A549 (cell line): ENCODE data around the gene CAVIN1.

ENCODE experiments used
- BHLHE40 ChIP-seq: IDR thresholded peaks from 2 replicates; pipeline ENCODE4 v1.6.1; 2012; ENCODE audit warnings: low read depth, low read length, inconsistent platforms
- EHMT2 ChIP-seq: fragments of 200-600 bp; sonication (generic); IDR thresholded peaks from 2 replicates; pipeline ENCODE4 v1.6.1; 2016; ENCODE audit warnings: antibody characterized with exemption, low read depth, mild to moderate bottlenecking, moderate library complexity
- JUN ChIP-seq, 2 experiments: fragments of >200 bp; sonication (Bioruptor Twin); formaldehyde crosslinking; IDR thresholded peaks; 2 replicates in 1 of 2; 3 replicates in 1 of 2; pipeline ENCODE4 v1.6.1; 2016 to 2017
- POLR2A ChIP-seq: IDR thresholded peaks from 2 replicates; pipeline ENCODE4 v1.6.1; 2012; ENCODE audit warnings: mild to moderate bottlenecking, low read length
- SMC3 ChIP-seq: fragments of >200 bp; sonication (Bioruptor Twin); formaldehyde crosslinking; IDR thresholded peaks from 3 replicates; pipeline ENCODE4 v1.6.1; 2018; ENCODE audit warnings: inconsistent platforms
- TP53 ChIP-seq: fragments of 250-450 bp; sonication (Bioruptor Pico); IDR thresholded peaks from 2 replicates; pipeline ENCODE4 v1.5.0; 2021; ENCODE audit warnings: mild to moderate bottlenecking, moderate library complexity
- TF ChIP-seq, protein P1 (sequence below): fragments of >200 bp; sonication (Bioruptor Twin); formaldehyde crosslinking; IDR thresholded peaks from 3 replicates; pipeline ENCODE4 v1.5.1; 2016

DNA sequence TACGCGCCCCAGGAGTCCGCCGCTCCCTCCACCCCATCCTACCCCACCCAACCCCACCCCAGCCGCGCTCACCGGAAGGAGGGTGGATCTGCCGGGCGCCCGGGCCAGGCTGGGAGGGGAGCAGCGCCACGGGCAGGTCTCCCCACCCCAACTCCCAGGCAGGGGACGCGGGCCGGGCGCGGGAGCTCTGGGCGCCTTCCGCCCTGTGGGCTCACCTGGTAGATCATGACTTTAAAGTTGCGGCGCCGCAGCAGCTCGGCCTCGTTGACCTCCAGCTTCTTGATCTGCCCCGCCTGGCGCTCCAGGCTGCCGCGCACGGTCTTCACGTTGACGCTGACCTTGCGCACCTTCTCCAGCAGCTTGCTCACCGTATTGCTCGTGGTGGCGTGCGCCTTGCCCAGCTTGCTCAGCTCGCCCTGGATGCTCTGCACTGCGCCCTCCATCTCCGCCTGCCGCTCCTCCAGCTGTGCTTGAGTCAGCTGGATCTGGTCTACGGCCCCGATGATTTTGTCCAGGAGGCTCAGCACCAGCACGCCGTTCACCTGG is 571 bp downstream of the CAVIN1 start:
- TF ChIP-seq, protein P1, sequence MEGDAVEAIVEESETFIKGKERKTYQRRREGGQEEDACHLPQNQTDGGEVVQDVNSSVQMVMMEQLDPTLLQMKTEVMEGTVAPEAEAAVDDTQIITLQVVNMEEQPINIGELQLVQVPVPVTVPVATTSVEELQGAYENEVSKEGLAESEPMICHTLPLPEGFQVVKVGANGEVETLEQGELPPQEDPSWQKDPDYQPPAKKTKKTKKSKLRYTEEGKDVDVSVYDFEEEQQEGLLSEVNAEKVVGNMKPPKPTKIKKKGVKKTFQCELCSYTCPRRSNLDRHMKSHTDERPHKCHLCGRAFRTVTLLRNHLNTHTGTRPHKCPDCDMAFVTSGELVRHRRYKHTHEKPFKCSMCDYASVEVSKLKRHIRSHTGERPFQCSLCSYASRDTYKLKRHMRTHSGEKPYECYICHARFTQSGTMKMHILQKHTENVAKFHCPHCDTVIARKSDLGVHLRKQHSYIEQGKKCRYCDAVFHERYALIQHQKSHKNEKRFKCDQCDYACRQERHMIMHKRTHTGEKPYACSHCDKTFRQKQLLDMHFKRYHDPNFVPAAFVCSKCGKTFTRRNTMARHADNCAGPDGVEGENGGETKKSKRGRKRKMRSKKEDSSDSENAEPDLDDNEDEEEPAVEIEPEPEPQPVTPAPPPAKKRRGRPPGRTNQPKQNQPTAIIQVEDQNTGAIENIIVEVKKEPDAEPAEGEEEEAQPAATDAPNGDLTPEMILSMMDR, result no peak
- TF ChIP-seq EHMT2 (no peak), SMC3 (no peak), TP53 (CRISPR knock-in tag) (no peak), POLR2A (0 out of 2 replicates have a peak, but pooled peaks have one; percentile 12), JUN (IDR thresholded peaks at IDR 0.05) (no peak), BHLHE40 (no peak)
